GM19239 (cell line): Measurements from ENCODE around the gene LRRC59.

Experiments
- DNase-seq: peaks from one replicate; pipeline ENCODE4 v3.0.0; 2011; ENCODE audit warnings: low spot score; ENCODE audit not compliant: insufficient read length
- FAIRE-seq: peaks from 2 replicates; lab custom pipeline; 2011; peaks lifted over from hg19 to GRCh38; lab: Jason Lieb, UNC

Gene LRRC59

GRCh38 chr17:50363217-50364060, 33.9 kb downstream of the LRRC59 start:
- DNase-seq (no peak), FAIRE-seq (no peak)

GRCh38 chr17:50362661-50363060, 34.7 kb downstream of the LRRC59 start:
- FAIRE-seq (no peak), DNase-seq (no peak)

- DNase-seq (peak; percentile 83), FAIRE-seq (peak; percentile 96)
Observed at GRCh38 chr17:50361561-50362480, 35.5 kb downstream of the LRRC59 start.

GRCh38 chr17:50360486-50361115, 36.7 kb downstream of the LRRC59 start:
- no peak for FAIRE-seq
- DNase-seq: no peak

GRCh38 chr17:50359998-50360461, 37.3 kb downstream of the LRRC59 start:
- FAIRE-seq: no peak
- DNase-seq: no peak

GRCh38 chr17:50359005-50359699, 38.2 kb downstream of the LRRC59 start:
- DNase-seq (no peak), FAIRE-seq (no peak)

- DNase-seq (no peak), FAIRE-seq (no peak)
Observed at GRCh38 chr17:50358177-50358576, 39.1 kb downstream of the LRRC59 start.

- DNase-seq (no peak), FAIRE-seq (no peak)
Observed at GRCh38 chr17:50356892-50357510, 40.3 kb downstream of the LRRC59 start.

GRCh38 chr17:50356418-50356817, 40.9 kb downstream of the LRRC59 start:
- DNase-seq (no peak), FAIRE-seq (no peak)

GRCh38 chr17:50355701-50356341, 41.5 kb downstream of the LRRC59 start:
- no peak for DNase-seq
- FAIRE-seq: no peak

GRCh38 chr17:50355336-50355700, 42.0 kb downstream of the LRRC59 start:
- DNase-seq (no peak), FAIRE-seq (no peak)

- FAIRE-seq (no peak), DNase-seq (no peak)
Observed at GRCh38 chr17:50354776-50355175, 42.5 kb downstream of the LRRC59 start.

- FAIRE-seq (no peak), DNase-seq (no peak)
Observed at GRCh38 chr17:50354198-50354597, 43.1 kb downstream of the LRRC59 start.

GRCh38 chr17:50353600-50354195, 43.6 kb downstream of the LRRC59 start:
- FAIRE-seq: no peak
- DNase-seq: no peak

GRCh38 chr17:50352693-50353599, 44.4 kb downstream of the LRRC59 start:
- FAIRE-seq: no peak
- no peak for DNase-seq

- DNase-seq (no peak), FAIRE-seq (no peak)
Observed at GRCh38 chr17:50352072-50352692, 45.1 kb downstream of the LRRC59 start.

- FAIRE-seq (no peak), DNase-seq (no peak)
Observed at GRCh38 chr17:50350733-50351132, 46.6 kb downstream of the LRRC59 start.
